H1 (cell line): Measurements from ENCODE around the gene HIC2. TPM values are rescaled to one million over a fixed set of nuclear protein-coding genes. Genes with fewer than 3 reads are reported as not detected.

ENCODE experiments used
- KDM5A ChIP-seq: fragments of 200-600 bp; IDR thresholded peaks from 2 replicates; pipeline ENCODE4 v1.7.1; 2012; ENCODE audit warnings: mild to moderate bottlenecking, low read length, inconsistent platforms, mixed read lengths
- RAD21 ChIP-seq, 2 experiments: IDR thresholded peaks in 1 of 2; conservative IDR thresholded peaks in 1 of 2; 2 replicates each; pipeline ENCODE4 v1.6.1; 2011; ENCODE audit warnings: low read depth in 2 of 2, low read length in 2 of 2, improper control_type of control experiment in 1 of 2, inconsistent platforms in 1 of 2, mild to moderate bottlenecking in 1 of 2, moderate library complexity in 1 of 2
- polyA plus RNA-seq, 7 experiments: library from polyadenylated mRNA; depleted of rRNA in 3 of 7; stranded (reverse) in 5 of 7; unstranded in 2 of 7; fragments of >200 nt in 5 of 7; fragments of 200-250 nt in 2 of 7; gene quantifications; 1 replicate in 5 of 7; 2 replicates in 1 of 7; 4 replicates in 1 of 7; pipeline versions ENCODE4 v1.2.1 to v1.2.3, GENCODE V29; 2011 to 2013; ENCODE audit warnings: missing spikeins in 2 of 7, mixed read lengths in 2 of 7
- total RNA-seq: library from RNA; stranded (reverse); fragmentation: NEBNext Ultra II Directional; extraction: Animal tissue kit (Norgen Biotek cat#: 25700); gene quantifications from 2 replicates; pipeline ENCODE4 v1.2.1, GENCODE V29; 2021

The HIC2 gene
- total and polyA plus RNA-seq, 2 of the 8 experiments (the other 6 are each of a cell fraction or from before 2014, with no cell fraction given), result 8.0 to 21.9 TPM

DNA sequence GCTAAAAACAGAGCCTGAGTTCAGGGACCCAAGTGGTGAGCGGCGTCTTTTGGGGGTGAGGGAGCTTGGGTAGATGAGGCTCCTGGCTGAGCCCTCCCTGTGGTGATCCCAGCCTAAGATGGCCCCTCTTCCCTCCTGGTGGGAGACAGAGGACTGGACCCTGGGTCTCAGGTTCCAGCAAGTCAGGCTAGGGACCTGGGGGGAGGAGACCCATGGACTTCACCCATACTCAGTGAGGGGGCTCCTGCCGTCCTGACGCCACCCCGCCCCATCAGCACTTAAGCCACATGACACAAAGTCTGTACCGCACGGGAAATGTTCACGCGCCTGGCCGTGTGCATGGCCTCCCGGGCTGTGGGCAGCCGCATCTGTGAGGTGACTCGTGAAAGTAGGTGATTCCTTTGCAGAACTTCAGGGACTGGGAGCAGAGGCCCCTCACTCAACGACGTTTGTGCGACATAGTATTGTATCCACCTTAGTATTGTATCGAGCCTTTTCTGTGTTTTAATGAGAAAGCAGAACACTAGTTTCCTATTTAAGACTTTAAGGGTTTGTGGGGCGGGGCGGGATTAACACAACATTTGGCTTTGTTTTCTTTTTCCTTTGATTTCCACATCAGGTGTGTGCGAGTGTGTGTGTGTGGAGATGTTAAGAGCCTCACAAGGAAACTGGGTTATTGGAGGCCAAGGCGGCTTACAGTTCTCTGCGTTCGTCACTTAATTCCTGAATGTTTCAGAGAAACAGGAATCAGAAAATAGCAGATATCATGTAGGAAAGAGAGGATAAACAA lies 31.7 kb downstream of the HIC2 start (continued):
- no peak for TF ChIP-seq KDM5A
- TF ChIP-seq RAD21 (IDR thresholded peaks at IDR 0.05 in 1 of 2, conservative IDR thresholded peaks at IDR 0.05 in 1 of 2; ENCODE audit: low read depth in 2 of 2, low read length in 2 of 2), result no peak
